Measurements from ENCODE around the gene SMARCA4.

Gene SMARCA4

GRCh38 chr19:11106477-11106876, 145.6 kb downstream of the SMARCA4 start:
- DNase-seq: no peak

GRCh38 chr19:11108746-11109145, 147.9 kb downstream of the SMARCA4 start:
- DNase-seq: no peak

- DNase-seq: no peak
These were observed 150.4 kb downstream of the SMARCA4 start for GRCh38 chr19:11111117-11111770.

GRCh38 chr19:11111771-11112144, 150.9 kb downstream of the SMARCA4 start:
- DNase-seq: no peak

Measured in NCI-H446 treated with DMSO at 0.1 percent for 48 hours (cell line).